ENCODE measurements around the gene NTNG1.

NTNG1 gene

DNA sequence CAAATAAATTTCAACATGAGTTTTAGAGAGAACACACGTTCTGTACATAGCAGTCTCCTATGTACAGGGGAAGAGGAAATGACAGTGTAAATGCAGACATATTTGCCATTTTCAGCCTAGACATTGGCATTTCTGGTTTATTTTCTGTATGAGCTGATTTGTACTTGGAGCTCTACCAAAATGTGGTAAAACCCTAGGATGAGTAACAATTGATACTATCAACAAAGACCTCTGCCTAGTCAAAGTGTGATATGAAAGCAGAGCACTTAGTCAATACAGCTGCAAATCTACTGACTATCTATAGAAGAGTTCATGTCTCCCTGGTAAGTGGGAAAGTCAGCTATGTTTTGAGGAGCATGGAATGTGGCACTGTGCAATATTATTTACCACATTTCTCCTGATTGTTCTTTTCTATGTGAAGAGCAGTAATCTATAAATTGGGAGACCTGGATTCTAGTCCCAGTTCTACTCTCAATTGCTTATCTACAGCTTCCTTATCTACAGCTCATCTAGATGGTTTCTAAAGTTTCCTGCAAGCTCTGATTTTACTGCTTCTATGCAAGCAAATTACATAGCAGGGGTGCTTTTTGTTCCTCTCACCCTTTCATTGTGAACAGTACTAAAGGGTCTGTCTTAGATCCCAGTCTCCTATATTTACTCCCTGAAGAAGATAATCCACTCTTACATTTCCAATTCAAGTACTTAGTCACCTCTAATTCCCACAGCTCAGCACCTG, 334.2 kb downstream of the NTNG1 start:
- Histone ChIP-seq H3K4ac (ENCODE audit: low read depth in 1 of 2, low read length in 2 of 2) (no peak overlapping the region), H3K4me2 (ENCODE audit: low read length, poor library complexity, severe bottlenecking) (no peak overlapping the region), H3K4me3 (ENCODE audit: insufficient read depth in 1 of 2, low read depth in 1 of 2, low read length in 2 of 2) (no peak overlapping the region), H3K9me3 (ENCODE audit: control insufficient read depth, low read length) (no peaks in the 10 kb centered on the region), H2AFZ (ENCODE audit: low read depth, low read length) (no peak overlapping the region), H2BK5ac (ENCODE audit: low read depth, low read length, poor library complexity, severe bottlenecking) (no peak overlapping the region), H3K36me3 (ENCODE audit: control insufficient read depth in 1 of 2, insufficient read depth in 2 of 2, low read depth in 1 of 2, low read length in 2 of 2) (no peaks in the 10 kb centered on the region), H3K27ac (ENCODE audit: low read length, poor library complexity, severe bottlenecking) (no peak overlapping the region), H3K9ac (ENCODE audit: low read length) (no peak overlapping the region), H4K8ac (ENCODE audit: low read length) (no peak overlapping the region), H2BK120ac (ENCODE audit: low read depth, low read length) (no peak overlapping the region), H3K4me1 (ENCODE audit: control insufficient read depth, insufficient read depth, low read depth, low read length) (no peaks in the 10 kb centered on the region), H3K18ac (ENCODE audit: low read depth in 1 of 2, low read length in 2 of 2) (no peak overlapping the region), H4K91ac (ENCODE audit: low read length) (no peak overlapping the region), H2BK12ac (ENCODE audit: low read length in 2 of 2) (no peak overlapping the region), H3K14ac (ENCODE audit: low read length in 2 of 2) (no peak overlapping the region), H3K27me3 (ENCODE audit: control insufficient read depth in 1 of 2, insufficient read depth in 1 of 2, low read length in 2 of 2) (no peaks in the 10 kb centered on the region), H3K23ac (ENCODE audit: low read length in 2 of 2) (no peak overlapping the region), H3K79me1 (replicated peaks; ENCODE audit: low read length, poor library complexity, severe bottlenecking) (no peaks in the 10 kb centered on the region), H2AK5ac (ENCODE audit: low read length, severe bottlenecking) (no peak overlapping the region), H2BK15ac (ENCODE audit: low read depth, poor library complexity, severe bottlenecking) (no peak overlapping the region)
- WGBS = 100% methylated on average over 1 of the region's 1 CpG
- no peak for DNase-seq

DNA sequence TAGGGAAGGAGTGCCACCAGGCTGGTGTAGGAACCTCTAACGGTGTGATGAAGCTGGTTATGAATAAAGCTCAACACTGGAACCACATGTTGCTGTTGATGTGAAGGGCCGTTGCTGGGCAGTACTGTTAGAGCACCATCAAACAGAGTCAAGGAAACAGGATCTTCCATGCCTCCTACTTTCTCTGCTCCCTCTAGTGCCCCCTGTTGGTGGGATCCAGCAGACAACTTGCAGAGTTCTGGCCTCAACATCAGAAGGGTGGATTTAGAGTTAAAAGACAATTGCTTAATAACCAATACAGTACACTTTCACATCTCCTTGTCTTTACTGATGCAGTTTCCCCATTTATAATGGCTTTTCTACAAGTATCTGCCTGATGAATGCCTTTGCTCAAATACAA, 336.4 kb downstream of the NTNG1 start:
- WGBS = 81% methylated on average over 2 of the region's 2 CpGs

DNA sequence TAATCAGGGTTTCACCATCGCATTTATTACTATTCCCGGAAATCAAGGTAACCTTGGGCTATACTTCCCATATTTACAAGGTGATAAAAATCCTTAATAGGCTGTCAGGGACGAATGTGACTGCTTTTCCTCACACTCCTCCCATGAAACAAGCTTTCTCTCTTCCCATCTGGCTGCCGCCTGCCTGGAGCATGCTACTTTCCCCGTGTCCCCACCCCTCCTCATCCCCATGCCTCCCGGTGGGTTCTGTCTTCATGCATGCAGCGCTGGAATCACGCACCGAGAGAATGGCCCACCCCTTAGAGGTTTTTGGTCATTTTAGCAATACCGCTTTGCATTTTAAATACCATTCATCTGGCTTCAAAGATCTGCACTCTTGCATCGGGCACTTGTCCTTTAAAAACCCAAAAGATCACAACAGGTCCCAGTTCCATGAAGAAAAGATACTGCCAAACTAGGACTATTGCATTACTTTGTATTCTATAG, 339.1 kb downstream of the NTNG1 start:
- WGBS = 84% methylated on average over 11 of the region's 11 CpGs
- Histone ChIP-seq H4K91ac (ENCODE audit: low read length) (no peak overlapping the region), H3K14ac (ENCODE audit: low read length in 2 of 2) (no peak overlapping the region), H2BK5ac (ENCODE audit: low read depth, low read length, poor library complexity, severe bottlenecking) (no peak overlapping the region), H3K4ac (ENCODE audit: low read depth in 1 of 2, low read length in 2 of 2) (no peak overlapping the region), H3K23ac (ENCODE audit: low read length in 2 of 2) (no peak overlapping the region), H3K79me1 (replicated peaks; ENCODE audit: low read length, poor library complexity, severe bottlenecking) (no peaks in the 10 kb centered on the region), H2BK15ac (ENCODE audit: low read depth, poor library complexity, severe bottlenecking) (no peak overlapping the region), H3K4me1 (ENCODE audit: control insufficient read depth, insufficient read depth, low read depth, low read length) (no peaks in the 10 kb centered on the region), H2BK12ac (ENCODE audit: low read length in 2 of 2) (no peak overlapping the region), H2AK5ac (ENCODE audit: low read length, severe bottlenecking) (no peak overlapping the region), H3K18ac (ENCODE audit: low read depth in 1 of 2, low read length in 2 of 2) (no peak overlapping the region), H3K27me3 (ENCODE audit: control insufficient read depth in 1 of 2, insufficient read depth in 1 of 2, low read length in 2 of 2) (no peaks in the 10 kb centered on the region), H2BK120ac (ENCODE audit: low read depth, low read length) (no peak overlapping the region), H3K9ac (ENCODE audit: low read length) (no peak overlapping the region), H3K27ac (ENCODE audit: low read length, poor library complexity, severe bottlenecking) (no peak overlapping the region), H4K8ac (ENCODE audit: low read length) (no peak overlapping the region), H3K4me2 (ENCODE audit: low read length, poor library complexity, severe bottlenecking) (no peak overlapping the region), H3K4me3 (ENCODE audit: insufficient read depth in 1 of 2, low read depth in 1 of 2, low read length in 2 of 2) (no peak overlapping the region), H3K36me3 (ENCODE audit: control insufficient read depth in 1 of 2, insufficient read depth in 2 of 2, low read depth in 1 of 2, low read length in 2 of 2) (no peaks in the 10 kb centered on the region), H3K9me3 (ENCODE audit: control insufficient read depth, low read length) (no peaks in the 10 kb centered on the region), H2AFZ (ENCODE audit: low read depth, low read length) (no peak overlapping the region)
- no peak for DNase-seq

More for the DNA sequence above, 336.4 kb downstream of the NTNG1 start:
- H3K18ac ChIP-seq (ENCODE audit: low read depth in 1 of 2, low read length in 2 of 2) = no peak overlapping the region
- H3K14ac ChIP-seq (ENCODE audit: low read length in 2 of 2) = no peak overlapping the region
- no peak overlapping the region for H2BK12ac ChIP-seq (ENCODE audit: low read length in 2 of 2)
- H3K4me1 ChIP-seq (ENCODE audit: control insufficient read depth, insufficient read depth, low read depth, low read length) = no peaks in the 10 kb centered on the region
- H2AFZ ChIP-seq (ENCODE audit: low read depth, low read length) = no peak overlapping the region
- no peak overlapping the region for H4K8ac ChIP-seq (ENCODE audit: low read length)
- no peak overlapping the region for H2AK5ac ChIP-seq (ENCODE audit: low read length, severe bottlenecking)
- no peaks in the 10 kb centered on the region for H3K9me3 ChIP-seq (ENCODE audit: control insufficient read depth, low read length)
- H3K4me3 ChIP-seq (ENCODE audit: insufficient read depth in 1 of 2, low read depth in 1 of 2, low read length in 2 of 2) = no peak overlapping the region
- H3K4ac ChIP-seq (ENCODE audit: low read depth in 1 of 2, low read length in 2 of 2) = no peak overlapping the region
- H2BK120ac ChIP-seq (ENCODE audit: low read depth, low read length) = no peak overlapping the region
- no peaks in the 10 kb centered on the region for H3K36me3 ChIP-seq (ENCODE audit: control insufficient read depth in 1 of 2, insufficient read depth in 2 of 2, low read depth in 1 of 2, low read length in 2 of 2)
- no peak overlapping the region for H4K91ac ChIP-seq (ENCODE audit: low read length)
- H3K9ac ChIP-seq (ENCODE audit: low read length) = no peak overlapping the region
- no peak overlapping the region for H3K27ac ChIP-seq (ENCODE audit: low read length, poor library complexity, severe bottlenecking)
- no peaks in the 10 kb centered on the region for H3K79me1 ChIP-seq (replicated peaks; ENCODE audit: low read length, poor library complexity, severe bottlenecking)
- DNase-seq = no peak
- no peak overlapping the region for H3K23ac ChIP-seq (ENCODE audit: low read length in 2 of 2)
- no peak overlapping the region for H2BK5ac ChIP-seq (ENCODE audit: low read depth, low read length, poor library complexity, severe bottlenecking)
- H2BK15ac ChIP-seq (ENCODE audit: low read depth, poor library complexity, severe bottlenecking) = no peak overlapping the region
- H3K4me2 ChIP-seq (ENCODE audit: low read length, poor library complexity, severe bottlenecking) = no peak overlapping the region
- H3K27me3 ChIP-seq (ENCODE audit: control insufficient read depth in 1 of 2, insufficient read depth in 1 of 2, low read length in 2 of 2) = no peaks in the 10 kb centered on the region

DNA sequence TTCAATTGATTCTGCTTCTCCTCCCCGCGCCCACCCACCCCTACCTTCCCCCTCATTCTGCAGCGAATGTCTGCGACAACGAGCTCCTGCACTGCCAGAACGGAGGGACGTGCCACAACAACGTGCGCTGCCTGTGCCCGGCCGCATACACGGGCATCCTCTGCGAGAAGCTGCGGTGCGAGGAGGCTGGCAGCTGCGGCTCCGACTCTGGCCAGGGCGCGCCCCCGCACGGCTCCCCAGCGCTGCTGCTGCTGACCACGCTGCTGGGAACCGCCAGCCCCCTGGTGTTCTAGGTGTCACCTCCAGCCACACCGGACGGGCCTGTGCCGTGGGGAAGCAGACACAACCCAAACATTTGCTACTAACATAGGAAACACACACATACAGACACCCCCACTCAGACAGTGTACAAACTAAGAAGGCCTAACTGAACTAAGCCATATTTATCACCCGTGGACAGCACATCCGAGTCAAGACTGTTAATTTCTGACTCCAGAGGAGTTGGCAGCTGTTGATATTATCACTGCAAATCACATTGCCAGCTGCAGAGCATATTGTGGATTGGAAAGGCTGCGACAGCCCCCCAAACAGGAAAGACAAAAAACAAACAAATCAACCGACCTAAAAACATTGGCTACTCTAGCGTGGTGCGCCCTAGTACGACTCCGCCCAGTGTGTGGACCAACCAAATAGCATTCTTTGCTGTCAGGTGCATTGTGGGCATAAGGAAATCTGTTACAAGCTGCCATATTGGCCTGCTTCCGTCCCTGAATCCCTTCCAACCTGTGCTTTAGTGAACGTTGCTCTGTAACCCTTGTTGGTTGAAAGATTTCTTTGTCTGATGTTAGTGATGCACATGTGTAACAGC, 339.9 kb downstream of the NTNG1 start:
- no peak overlapping the region for H2AK5ac ChIP-seq (ENCODE audit: low read length, severe bottlenecking)
- H3K9me3 ChIP-seq (ENCODE audit: control insufficient read depth, low read length) = no peaks in the 10 kb centered on the region
- H2BK15ac ChIP-seq (ENCODE audit: low read depth, poor library complexity, severe bottlenecking) = no peak overlapping the region
- no peak for DNase-seq
- H3K14ac ChIP-seq (ENCODE audit: low read length in 2 of 2) = no peak overlapping the region
- no peak overlapping the region for H4K8ac ChIP-seq (ENCODE audit: low read length)
- H3K18ac ChIP-seq (ENCODE audit: low read depth in 1 of 2, low read length in 2 of 2) = no peak overlapping the region
- H3K27me3 ChIP-seq (ENCODE audit: control insufficient read depth in 1 of 2, insufficient read depth in 1 of 2, low read length in 2 of 2) = no peaks in the 10 kb centered on the region
- H3K9ac ChIP-seq (ENCODE audit: low read length) = no peak overlapping the region
- H4K91ac ChIP-seq (ENCODE audit: low read length) = no peak overlapping the region
- no peak overlapping the region for H2BK120ac ChIP-seq (ENCODE audit: low read depth, low read length)
- no peak overlapping the region for H3K23ac ChIP-seq (ENCODE audit: low read length in 2 of 2)
- no peak overlapping the region for H3K4me2 ChIP-seq (ENCODE audit: low read length, poor library complexity, severe bottlenecking)
- no peak overlapping the region for H2BK5ac ChIP-seq (ENCODE audit: low read depth, low read length, poor library complexity, severe bottlenecking)
- WGBS = 89% methylated on average over 36 of the region's 37 CpGs
- H3K4me3 ChIP-seq (ENCODE audit: insufficient read depth in 1 of 2, low read depth in 1 of 2, low read length in 2 of 2) = peak overlapping the region in 1 of 2 experiments; percentile 7
- no peaks in the 10 kb centered on the region for H3K79me1 ChIP-seq (replicated peaks; ENCODE audit: low read length, poor library complexity, severe bottlenecking)
- H3K4me1 ChIP-seq (ENCODE audit: control insufficient read depth, insufficient read depth, low read depth, low read length) = no peaks in the 10 kb centered on the region
- H3K36me3 ChIP-seq (ENCODE audit: control insufficient read depth in 1 of 2, insufficient read depth in 2 of 2, low read depth in 1 of 2, low read length in 2 of 2) = no peaks in the 10 kb centered on the region
- no peak overlapping the region for H2AFZ ChIP-seq (ENCODE audit: low read depth, low read length)
- no peak overlapping the region for H3K27ac ChIP-seq (ENCODE audit: low read length, poor library complexity, severe bottlenecking)
- H3K4ac ChIP-seq (ENCODE audit: low read depth in 1 of 2, low read length in 2 of 2) = no peak overlapping the region
- no peak overlapping the region for H2BK12ac ChIP-seq (ENCODE audit: low read length in 2 of 2)
